GM19099 (cell line): ENCODE data around the gene PTPRCAP.
A peak's percentile ranks its signal among the peaks of the same experiment; 100 is the strongest.

ENCODE experiments used
- POLR2A ChIP-seq: IDR thresholded peaks from 3 replicates; pipeline ENCODE4 v1.6.1; 2011; ENCODE audit warnings: low read depth; ENCODE audit not compliant: insufficient read length; ENCODE audit errors: extremely low read depth

Gene PTPRCAP

DNA sequence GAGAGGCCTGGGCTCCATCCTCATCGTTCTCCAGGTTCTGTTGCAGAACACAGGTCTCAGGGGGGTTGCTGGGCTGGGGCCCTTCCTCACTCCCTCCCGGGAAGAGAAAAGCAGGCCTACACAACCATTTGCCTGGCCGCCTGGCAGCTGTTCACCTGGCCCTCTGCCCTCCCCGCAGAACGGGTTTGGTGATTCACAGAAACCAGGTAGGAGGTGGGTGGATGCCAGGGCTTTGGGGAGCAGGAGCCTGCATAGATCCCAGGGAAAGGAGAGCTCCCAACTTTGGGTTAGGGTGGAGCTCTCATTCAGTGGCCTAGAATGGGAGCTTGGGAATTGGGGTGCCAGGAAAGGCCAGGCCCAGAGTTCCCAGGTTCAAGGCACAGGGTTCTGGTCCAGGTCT is 30.6 kb upstream of the PTPRCAP start:
- TF ChIP-seq POLR2A = no peak

DNA sequence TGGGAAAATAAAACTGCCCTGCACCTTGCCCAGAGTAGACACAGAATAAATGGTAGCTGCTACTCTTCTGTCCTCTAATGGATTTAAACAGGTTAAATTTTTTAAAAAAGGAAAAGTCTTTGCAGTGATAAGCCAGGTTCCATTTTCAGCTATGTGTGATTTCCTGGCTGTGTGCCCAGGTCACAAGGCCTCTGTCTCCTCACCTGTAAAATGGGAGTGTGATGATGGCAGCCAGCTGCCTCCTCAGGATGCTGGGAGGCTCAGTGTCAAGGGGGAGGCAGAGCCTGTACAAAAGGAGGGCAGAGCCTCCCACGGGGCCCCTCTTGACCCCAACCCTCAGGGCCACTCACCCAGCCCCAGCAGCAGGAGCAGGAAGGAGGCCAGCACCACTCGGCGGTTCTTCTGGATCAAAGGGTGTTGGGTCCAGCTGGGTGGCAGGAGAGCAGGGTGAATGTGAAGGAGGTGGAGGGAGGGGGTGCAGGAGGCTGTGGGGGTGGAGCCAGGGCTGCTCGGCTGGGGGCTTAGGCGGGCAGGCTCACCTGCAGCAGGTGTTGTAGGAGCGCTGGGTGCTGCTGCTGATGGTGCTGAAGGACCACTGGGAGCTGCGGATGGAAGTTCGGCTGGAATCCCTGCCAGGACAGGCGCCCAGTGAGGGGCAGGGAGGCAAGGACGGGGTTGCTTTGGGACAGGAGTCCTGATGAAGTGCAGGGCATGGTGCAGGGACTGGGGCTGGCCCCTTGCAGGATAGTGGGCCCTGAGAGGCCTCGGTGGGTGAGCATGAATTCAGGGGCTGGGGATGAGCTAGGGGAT is 29.7 kb upstream of the PTPRCAP start:
- no peak for TF ChIP-seq POLR2A

GRCh38 chr11:67466367-67466766 is 28.9 kb upstream of the PTPRCAP start:
- no peak for TF ChIP-seq POLR2A

GRCh38 chr11:67465189-67465510 is 27.7 kb upstream of the PTPRCAP start:
- TF ChIP-seq POLR2A = no peak

DNA sequence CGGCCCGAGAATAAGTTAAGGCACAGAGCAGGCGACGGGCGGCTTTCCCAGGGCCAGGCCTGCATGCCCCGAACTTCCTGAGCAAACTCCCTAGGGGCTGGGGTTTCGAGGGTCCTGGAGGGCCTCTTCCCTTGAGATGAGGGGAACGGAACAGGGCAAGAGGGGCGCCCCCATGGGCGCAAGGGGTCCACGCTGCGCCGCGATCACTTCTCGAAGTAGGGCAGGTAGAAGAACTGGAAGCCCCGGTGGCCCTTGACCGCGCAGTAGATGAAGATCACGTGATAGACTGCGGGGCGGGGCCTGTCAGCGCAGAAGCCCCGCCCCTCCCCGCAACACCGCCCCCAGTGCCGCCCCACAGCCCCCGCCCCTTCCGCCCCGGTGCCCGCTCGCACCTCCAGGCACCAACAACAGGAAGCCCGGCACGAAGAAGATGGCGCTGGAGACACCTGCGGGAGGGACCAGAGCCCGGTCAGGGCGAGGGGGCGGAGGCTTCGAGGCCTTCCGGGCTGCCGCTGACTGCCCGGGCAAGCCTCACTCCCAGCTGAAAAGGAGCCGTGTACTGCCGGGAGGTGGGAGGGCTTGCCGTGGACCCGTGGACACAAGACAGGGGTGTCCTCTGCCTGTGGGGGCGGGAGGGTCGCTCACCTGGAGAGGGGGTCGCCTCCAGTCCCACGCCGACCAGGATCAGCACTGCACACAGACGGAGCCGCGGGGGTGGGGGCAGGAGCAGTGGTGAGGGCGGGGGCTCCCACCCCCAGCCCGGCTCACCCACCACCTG is 27.1 kb upstream of the PTPRCAP start:
- TF ChIP-seq POLR2A = peak; percentile 83

GRCh38 chr11:67463680-67464410 is 26.4 kb upstream of the PTPRCAP start:
- TF ChIP-seq POLR2A = no peak

DNA sequence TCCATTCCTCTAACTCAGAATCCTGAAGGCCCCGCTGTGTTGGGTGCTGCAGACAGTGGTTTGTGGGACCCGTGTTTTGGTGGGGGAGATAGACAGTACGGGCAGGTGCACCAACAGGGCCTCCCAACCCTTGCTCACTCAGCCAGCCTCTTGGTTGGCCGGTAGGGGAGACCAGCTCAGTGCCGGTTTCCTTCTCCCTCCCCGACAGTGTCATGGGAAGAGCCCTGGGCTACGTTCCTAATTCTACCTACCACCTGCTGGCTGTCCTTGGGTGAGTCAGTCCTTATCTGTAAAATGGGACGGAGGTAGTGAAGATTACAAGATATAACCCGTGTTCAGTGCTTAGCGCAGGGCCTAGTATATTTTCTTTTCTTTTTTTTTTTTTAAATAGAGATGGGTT is 25.7 kb upstream of the PTPRCAP start:
- no peak for TF ChIP-seq POLR2A

DNA sequence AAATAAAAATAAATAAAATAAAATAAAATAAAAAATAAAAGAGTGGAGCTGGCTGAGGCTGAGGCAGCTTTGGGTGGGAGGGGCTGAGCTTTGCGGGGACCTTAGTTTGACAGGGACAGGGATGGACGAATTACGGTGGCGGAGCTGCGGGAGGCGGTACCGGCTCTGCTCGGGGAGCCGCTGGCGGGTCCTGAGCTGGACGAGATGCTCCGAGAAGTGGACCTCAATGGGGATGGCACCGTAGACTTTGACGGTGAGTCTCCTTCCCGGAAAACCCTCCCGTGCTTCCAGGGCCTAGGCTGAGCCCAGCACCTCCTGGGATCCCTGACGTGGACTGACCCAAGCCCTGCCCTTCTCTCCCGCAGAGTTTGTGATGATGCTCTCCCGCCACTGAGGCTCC is 20.8 kb upstream of the PTPRCAP start:
- no peak for TF ChIP-seq POLR2A

- TF ChIP-seq POLR2A = no peak
These were observed 20.0 kb upstream of the PTPRCAP start for GRCh38 chr11:67457453-67457852.

DNA sequence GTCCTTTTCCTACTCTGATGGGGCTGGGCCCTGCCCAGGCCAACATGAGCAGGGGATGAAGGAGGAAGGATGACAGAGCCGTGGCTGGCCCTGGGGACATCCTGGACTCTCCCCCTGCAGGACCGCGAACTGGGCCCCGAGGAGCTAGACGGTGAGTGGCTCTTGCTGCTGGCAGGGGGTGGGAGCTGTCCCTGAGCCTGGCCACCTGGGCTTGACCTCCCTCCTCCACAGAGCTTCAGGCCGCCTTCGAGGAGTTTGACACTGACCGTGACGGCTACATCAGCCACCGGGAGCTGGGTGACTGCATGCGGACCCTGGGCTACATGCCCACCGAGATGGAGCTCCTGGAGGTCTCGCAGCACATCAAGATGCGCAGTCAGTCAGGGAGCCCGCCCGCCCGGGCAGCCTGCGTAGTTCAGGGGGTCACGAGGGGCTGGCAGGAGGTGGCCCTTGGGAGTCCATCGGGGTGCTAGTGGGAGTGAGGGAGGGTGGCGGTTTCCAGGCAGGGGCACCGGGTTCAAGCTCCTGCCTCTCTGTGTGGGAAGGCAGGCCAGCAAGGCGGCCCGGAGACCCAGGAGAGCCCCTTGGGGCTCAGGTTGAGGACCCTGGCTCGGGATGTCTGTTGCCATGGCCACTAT is 18.7 kb upstream of the PTPRCAP start:
- no peak for TF ChIP-seq POLR2A

- TF ChIP-seq POLR2A = no peak
These were observed 17.6 kb upstream of the PTPRCAP start, which contains the start of gene CABP4 for GRCh38 chr11:67455054-67455453. CABP4 (plus strand) TSS chr11:67455354; CDS start chr11:67455424, 70 bp downstream.

DNA sequence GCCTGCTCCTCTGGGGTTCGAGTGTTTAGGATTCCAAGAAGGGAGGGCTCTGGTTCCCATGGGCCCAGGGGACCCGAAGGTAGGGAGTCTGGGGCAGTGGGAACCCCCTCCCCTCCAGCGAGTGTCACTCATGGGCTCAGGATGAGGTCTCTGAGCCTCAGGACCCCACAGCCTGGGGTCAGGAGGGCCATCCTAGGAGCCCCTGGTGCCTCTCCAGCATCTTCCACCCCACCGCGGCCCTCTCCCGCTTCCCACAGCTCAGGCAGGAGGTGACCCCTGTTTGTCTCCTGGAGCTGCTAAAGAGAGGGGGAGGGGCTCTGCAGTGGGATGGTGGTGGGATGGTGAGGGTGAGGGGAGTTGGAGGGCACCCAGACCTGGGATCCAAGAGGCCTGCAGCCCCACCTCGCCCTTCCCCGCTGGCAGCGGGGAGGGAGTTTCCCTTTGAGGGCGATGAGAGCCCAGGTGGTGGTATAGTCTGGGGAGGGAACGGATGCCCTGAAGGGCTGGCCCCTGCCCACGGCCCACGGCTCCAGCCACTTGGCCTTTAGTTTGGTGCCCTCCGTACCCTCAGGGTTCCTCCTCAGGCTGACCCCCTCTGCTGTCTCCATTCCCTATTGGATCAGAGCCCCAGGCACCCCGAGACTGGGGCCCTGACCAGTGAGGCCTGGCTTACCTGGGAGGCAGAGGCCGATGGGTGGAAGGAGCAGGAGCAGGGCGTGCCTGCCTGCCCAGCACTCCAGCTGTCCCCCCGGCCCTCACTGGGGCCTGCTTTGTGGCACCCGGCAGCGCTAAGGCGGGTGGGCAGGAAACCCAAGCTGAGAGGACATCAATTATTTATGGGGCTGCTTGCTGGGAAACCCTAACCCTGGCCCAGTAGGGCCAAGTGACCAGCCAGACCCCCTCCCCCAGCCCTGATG is 16.6 kb upstream of the PTPRCAP start:
- TF ChIP-seq POLR2A = no peak

- no peak for TF ChIP-seq POLR2A
These were observed 14.9 kb upstream of the PTPRCAP start, which contains the start of gene GPR152 for GRCh38 chr11:67452141-67452952. GPR152 (minus strand) TSS chr11:67452729; CDS start chr11:67452724, 5 bp downstream.
